Stimulated activated naive CD4-positive, alpha-beta T cell (primary cell): ENCODE results near the gene RBMY1B.
"Not testable (repeated sequence)": the region's sequence is repeated elsewhere in the genome, so short reads cannot be mapped to it uniquely, and the experiment has no call there.

ENCODE experiments used
- DNase-seq, 6 experiments: peaks; one replicate each; lab custom pipeline; 2025; lab: John Stamatoyannopoulos, UW

RBMY1B gene

DNA sequence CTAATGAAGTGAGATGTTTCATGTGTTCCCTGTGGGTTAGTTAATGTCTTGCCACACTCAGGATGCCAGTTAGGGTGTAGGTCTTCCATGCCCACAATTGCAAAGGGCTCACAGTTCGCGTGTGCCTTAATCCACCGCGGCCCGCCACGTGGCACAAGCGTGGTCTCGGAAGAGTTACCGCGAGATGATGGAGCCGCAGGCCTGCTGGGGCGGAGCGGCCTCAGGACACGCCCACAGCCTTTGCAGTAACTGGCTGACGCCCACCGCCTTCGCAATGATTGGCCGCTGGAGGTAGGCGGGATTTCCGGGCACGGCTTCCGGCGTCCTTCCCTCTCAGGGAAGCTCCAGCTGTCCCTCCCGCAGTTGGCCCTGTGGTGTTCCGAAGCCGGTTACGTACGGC lies at the start of gene RBMY1B:
Gene RBMY1B (plus strand): TSS at position 301 of the 400 bp plus-strand sequence. CDS start 2,013 bp downstream, outside the sequence.
- not testable (repeated sequence) for DNase-seq

- not testable (repeated sequence) for DNase-seq
These were observed 48.2 kb upstream of the RBMY1B start for GRCh38 chrY:21462915-21463314.

DNA sequence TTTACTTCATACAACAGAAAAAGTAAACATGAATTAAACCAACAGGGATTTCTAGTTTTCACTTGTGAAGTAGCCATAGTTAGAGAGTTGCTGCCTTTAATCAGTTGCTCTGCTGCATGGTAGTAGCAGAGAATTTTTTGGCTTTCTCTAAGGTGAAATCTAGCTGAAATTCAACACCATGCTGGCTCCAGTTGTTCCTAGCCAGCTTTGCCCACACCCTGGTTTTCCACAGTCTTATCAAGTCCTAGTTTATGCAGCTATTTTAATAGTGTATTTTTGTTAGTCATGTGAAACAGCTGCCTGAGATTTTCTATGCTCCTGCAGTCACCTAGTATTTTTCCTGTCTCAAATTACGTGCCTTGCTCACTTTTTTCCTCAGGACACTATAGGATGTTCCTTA lies 28.2 kb upstream of the RBMY1B start:
- DNase-seq, result no peak

GRCh38 chrY:21534579-21534978 lies 23.4 kb downstream of the RBMY1B start, which contains the start of gene RBMY1A1:
Gene RBMY1A1 (plus strand): TSS chrY:21534879. CDS start chrY:21536892, 2,013 bp downstream.
- DNase-seq, result not testable (repeated sequence)

- not testable (repeated sequence) for DNase-seq
These were observed 48.3 kb downstream of the RBMY1B start for GRCh38 chrY:21559316-21559984.
